ENCODE results near the gene CDON. TPM values are rescaled to one million over a fixed set of nuclear protein-coding genes. Genes with fewer than 3 reads are reported as not detected.

The CDON gene
- total RNA-seq, 1 donor from 2014 or later = 157 TPM

DNA sequence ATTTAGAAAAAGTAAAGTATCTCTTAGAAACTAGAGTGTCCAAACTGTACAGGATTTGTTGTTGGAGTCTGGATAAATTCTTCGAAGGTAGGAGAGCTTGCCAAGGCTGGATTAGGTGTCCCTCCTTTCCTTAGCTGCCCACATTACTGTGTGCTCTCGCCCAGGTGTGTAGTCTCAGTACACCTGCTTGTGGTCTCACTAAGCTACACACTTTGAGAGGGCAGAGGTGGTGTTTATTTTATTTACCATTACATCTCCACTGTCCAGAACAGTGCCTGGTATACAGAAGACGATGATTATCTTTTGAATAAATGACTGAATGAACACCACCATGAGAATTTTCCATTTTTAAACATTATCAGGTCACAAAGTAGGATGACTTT lies 80.3 kb downstream of the CDON start:
- peaks cover 43% of the 10 kb centered on the region for H3K36me3 Mint-ChIP-seq
- H3K4me1 Mint-ChIP-seq (ENCODE audit: unreplicated experiment) = peaks cover 11% of the 10 kb centered on the region
- no peak overlapping the region for H3K4me3 Mint-ChIP-seq
- TF ChIP-seq, protein P1, sequence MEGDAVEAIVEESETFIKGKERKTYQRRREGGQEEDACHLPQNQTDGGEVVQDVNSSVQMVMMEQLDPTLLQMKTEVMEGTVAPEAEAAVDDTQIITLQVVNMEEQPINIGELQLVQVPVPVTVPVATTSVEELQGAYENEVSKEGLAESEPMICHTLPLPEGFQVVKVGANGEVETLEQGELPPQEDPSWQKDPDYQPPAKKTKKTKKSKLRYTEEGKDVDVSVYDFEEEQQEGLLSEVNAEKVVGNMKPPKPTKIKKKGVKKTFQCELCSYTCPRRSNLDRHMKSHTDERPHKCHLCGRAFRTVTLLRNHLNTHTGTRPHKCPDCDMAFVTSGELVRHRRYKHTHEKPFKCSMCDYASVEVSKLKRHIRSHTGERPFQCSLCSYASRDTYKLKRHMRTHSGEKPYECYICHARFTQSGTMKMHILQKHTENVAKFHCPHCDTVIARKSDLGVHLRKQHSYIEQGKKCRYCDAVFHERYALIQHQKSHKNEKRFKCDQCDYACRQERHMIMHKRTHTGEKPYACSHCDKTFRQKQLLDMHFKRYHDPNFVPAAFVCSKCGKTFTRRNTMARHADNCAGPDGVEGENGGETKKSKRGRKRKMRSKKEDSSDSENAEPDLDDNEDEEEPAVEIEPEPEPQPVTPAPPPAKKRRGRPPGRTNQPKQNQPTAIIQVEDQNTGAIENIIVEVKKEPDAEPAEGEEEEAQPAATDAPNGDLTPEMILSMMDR (conservative IDR thresholded peaks at IDR 0.05) = no peak
- no peak overlapping the region for H3K27ac Mint-ChIP-seq
- no peaks in the 10 kb centered on the region for H3K9me3 Mint-ChIP-seq
- no peak for DNase-seq (ENCODE audit: extremely low spot score, unreplicated experiment)
- H3K27me3 Mint-ChIP-seq = no peaks in the 10 kb centered on the region

DNA sequence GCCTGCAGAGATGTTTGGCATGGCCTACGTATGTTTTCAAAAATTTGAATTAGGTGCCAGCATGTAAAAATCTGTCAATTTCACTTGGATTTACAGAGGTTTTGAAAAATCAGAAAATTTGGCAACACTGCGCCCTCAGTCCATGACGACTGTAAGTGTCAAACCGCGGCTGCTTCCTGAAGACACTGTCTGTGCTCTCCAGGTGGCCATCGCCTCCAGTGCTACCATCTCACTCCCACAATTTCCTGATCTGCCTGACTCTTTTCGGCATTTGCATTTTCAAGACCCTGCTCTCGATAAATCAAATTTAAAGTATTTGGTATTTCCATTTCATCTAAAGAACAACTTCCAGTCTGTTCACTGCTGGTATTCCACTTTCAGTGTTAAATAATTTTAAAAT lies 82.2 kb downstream of the CDON start:
- Mint-ChIP-seq H3K4me1 (ENCODE audit: unreplicated experiment) (peaks cover 11% of the 10 kb centered on the region), H3K9me3 (no peaks in the 10 kb centered on the region), H3K36me3 (peaks cover 32% of the 10 kb centered on the region), H3K27me3 (no peaks in the 10 kb centered on the region), H3K27ac (no peak overlapping the region), H3K4me3 (no peak overlapping the region)
- TF ChIP-seq, protein P1 (conservative IDR thresholded peaks at IDR 0.05) = no peak
- DNase-seq (ENCODE audit: extremely low spot score, unreplicated experiment) = no peak

DNA sequence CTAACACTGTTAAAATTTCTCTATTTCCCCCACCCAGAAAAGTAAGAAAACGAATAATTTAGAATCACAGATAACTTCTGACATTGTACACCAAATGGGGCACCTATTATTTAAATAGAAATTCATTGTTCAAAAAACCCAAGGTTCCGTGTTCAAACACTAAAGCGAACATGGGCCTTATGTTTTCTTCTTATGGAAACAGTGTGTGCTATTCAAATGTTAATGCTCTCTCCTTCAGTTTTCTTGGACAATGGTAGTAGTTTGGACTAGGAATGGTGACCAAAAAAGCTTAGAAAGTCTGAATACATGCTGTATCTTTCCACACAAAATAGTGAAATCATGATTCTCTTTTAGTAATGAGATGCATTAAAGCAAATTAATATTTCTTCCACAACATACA lies 83.2 kb downstream of the CDON start:
- peaks cover 11% of the 10 kb centered on the region for H3K4me1 Mint-ChIP-seq (ENCODE audit: unreplicated experiment)
- H3K36me3 Mint-ChIP-seq = peaks cover 29% of the 10 kb centered on the region
- no peak overlapping the region for H3K27ac Mint-ChIP-seq
- TF ChIP-seq, protein P1 (conservative IDR thresholded peaks at IDR 0.05) = no peak
- no peak overlapping the region for H3K4me3 Mint-ChIP-seq
- no peak for DNase-seq (ENCODE audit: extremely low spot score, unreplicated experiment)
- no peaks in the 10 kb centered on the region for H3K9me3 Mint-ChIP-seq
- no peaks in the 10 kb centered on the region for H3K27me3 Mint-ChIP-seq

DNA sequence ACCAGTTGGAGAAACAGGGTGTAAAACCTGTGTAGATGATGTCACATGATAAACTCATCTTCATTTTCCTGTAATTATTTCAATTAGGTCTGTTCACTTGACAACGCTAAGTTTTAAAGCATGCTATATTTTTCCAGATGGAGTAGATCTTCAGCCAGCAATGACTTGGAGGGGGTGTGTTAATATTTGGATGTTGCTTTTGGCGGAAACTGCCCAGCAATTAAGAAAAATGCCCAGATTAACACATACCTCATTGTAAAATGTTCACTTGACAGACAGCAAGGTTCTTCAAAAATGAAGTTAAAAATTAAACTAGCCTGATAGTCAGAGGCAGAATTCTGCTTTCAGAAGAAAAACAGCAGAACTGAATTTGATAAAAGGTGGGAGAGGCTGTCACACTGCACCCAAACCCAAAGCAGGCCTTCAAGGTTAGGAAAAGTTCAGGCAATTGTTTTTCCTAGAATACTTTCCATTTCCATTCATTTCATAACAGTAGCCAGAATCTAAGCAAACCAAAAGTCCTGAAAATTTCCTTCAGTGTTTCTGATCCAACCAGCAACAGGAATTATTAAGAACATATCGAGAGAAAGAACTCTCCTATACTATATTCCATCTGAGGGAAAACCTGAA lies 83.8 kb downstream of the CDON start:
- peaks cover 11% of the 10 kb centered on the region for H3K4me1 Mint-ChIP-seq (ENCODE audit: unreplicated experiment)
- no peak overlapping the region for H3K4me3 Mint-ChIP-seq
- peaks cover 29% of the 10 kb centered on the region for H3K36me3 Mint-ChIP-seq
- no peak for DNase-seq (ENCODE audit: extremely low spot score, unreplicated experiment)
- no peak overlapping the region for H3K27ac Mint-ChIP-seq
- H3K27me3 Mint-ChIP-seq = no peaks in the 10 kb centered on the region
- TF ChIP-seq, protein P1 (conservative IDR thresholded peaks at IDR 0.05) = no peak
- no peaks in the 10 kb centered on the region for H3K9me3 Mint-ChIP-seq

DNA sequence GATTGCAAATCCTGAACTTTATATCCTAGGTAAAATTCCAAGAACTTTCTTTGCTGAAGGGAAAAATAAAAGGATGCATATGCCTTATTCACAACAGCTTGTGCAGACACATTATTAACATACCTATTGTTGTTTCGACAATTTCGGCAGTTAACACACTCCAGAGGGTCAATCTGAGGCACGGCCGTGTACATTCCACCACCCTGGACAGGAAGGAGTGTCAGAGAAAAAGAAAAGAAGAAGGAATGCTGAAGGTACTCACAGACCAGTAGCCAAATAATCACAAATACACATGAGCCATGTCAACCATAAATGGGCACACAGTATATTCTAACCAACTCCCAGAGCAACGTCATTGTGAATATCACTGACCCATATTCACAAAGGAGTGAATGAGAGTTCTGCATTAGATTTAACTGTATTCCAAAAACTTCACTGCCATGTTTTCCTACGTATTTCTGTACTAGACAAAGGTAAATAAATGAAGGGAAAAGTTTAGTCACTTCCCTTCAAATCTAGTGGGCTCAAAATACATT lies 84.4 kb downstream of the CDON start:
- H3K27ac Mint-ChIP-seq = no peak overlapping the region
- H3K27me3 Mint-ChIP-seq = no peaks in the 10 kb centered on the region
- H3K36me3 Mint-ChIP-seq = peaks cover 23% of the 10 kb centered on the region

More for the DNA sequence above, 84.4 kb downstream of the CDON start:
- no peak for DNase-seq (ENCODE audit: extremely low spot score, unreplicated experiment)
- H3K4me1 Mint-ChIP-seq (ENCODE audit: unreplicated experiment) = peaks cover 11% of the 10 kb centered on the region
- H3K9me3 Mint-ChIP-seq = no peaks in the 10 kb centered on the region
- TF ChIP-seq, protein P1 (conservative IDR thresholded peaks at IDR 0.05) = no peak
- no peak overlapping the region for H3K4me3 Mint-ChIP-seq
